Astrocyte (in vitro differentiated cells and primary cell): Measurements from ENCODE around the gene SLC47A2.

Source experiments
- EZH2 ChIP-seq: IDR thresholded peaks from 2 replicates; pipeline ENCODE4 v1.6.1; 2012; ENCODE audit warnings: mild to moderate bottlenecking, low read length, inconsistent platforms; ENCODE audit not compliant: insufficient read depth
- TF ChIP-seq, protein P1 (sequence below): IDR thresholded peaks from 2 replicates; pipeline ENCODE4 v1.5.1; 2011; ENCODE audit warnings: low read depth, mild to moderate bottlenecking, inconsistent platforms, low read length, moderate library complexity; ENCODE audit not compliant: insufficient read depth

DNA sequence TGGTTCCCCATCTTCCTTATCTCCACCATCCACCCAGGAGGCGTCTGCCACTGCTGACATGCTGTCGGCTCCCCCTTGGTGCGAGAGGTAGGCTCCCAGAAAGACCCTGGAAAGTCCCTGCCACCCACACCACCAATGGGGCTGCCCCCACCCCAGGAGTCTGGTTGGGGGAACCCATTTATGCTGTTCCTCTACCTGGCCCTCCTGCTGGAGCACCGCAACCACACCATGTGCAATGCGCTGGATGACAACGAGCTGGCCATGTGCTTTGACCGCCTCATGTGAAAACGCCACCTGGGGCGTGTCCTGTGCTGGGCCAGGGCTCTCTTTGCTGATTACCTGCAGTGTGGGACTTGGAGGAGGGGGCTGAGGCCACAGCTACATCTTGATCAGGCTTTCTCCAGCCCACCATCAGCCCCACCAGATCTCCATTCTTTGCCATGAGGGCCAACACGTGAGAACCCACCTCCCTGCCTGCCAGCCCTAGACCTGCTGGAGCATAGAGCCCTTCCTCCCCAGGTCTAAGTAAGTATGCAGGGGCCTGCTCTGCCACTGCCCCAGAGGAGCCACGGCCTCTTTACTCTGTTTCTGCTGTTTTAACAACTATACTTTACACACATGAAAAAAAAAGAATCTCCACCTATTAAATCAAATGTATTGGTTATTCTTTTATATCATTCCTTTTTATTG lies 39.6 kb upstream of the SLC47A2 start:
- TF ChIP-seq, protein P1, sequence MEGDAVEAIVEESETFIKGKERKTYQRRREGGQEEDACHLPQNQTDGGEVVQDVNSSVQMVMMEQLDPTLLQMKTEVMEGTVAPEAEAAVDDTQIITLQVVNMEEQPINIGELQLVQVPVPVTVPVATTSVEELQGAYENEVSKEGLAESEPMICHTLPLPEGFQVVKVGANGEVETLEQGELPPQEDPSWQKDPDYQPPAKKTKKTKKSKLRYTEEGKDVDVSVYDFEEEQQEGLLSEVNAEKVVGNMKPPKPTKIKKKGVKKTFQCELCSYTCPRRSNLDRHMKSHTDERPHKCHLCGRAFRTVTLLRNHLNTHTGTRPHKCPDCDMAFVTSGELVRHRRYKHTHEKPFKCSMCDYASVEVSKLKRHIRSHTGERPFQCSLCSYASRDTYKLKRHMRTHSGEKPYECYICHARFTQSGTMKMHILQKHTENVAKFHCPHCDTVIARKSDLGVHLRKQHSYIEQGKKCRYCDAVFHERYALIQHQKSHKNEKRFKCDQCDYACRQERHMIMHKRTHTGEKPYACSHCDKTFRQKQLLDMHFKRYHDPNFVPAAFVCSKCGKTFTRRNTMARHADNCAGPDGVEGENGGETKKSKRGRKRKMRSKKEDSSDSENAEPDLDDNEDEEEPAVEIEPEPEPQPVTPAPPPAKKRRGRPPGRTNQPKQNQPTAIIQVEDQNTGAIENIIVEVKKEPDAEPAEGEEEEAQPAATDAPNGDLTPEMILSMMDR = no peak
- TF ChIP-seq EZH2 = no peak
